GM13977 (cell line): Measurements from ENCODE around the gene FAM118B.

Experiments used
- DNase-seq: peaks from one replicate; pipeline ENCODE4 v3.0.0; 2012; ENCODE audit warnings: low spot score
- CTCF ChIP-seq: IDR thresholded peaks from 2 replicates; pipeline ENCODE4 v1.5.1; 2012; ENCODE audit warnings: mild to moderate bottlenecking, control low read depth; ENCODE audit not compliant: insufficient read depth; ENCODE audit errors: extremely low read depth, missing control alignments
- in situ Hi-C: fragments of 300-500 bp; cut with MboI; formaldehyde crosslinking; loops from one replicate; pipeline ENCODE4 v1.12.0; 2022; ENCODE audit warnings: low sequenced_read_pairs, low pct_unique_long_range_greater_than_20kb, mixed read lengths, inconsistent platforms; ENCODE audit not compliant: unreplicated experiment

Gene FAM118B

GRCh38 chr11:126214841-126215240, 3.3 kb downstream of the FAM118B start:
- in situ Hi-C loops: no loop called here
- TF ChIP-seq CTCF: no peak
- no peak for DNase-seq

- in situ Hi-C loops: no loop called here
- no peak for DNase-seq
- no peak for TF ChIP-seq CTCF
These were observed 5.1 kb downstream of the FAM118B start for GRCh38 chr11:126216526-126217305.

DNA sequence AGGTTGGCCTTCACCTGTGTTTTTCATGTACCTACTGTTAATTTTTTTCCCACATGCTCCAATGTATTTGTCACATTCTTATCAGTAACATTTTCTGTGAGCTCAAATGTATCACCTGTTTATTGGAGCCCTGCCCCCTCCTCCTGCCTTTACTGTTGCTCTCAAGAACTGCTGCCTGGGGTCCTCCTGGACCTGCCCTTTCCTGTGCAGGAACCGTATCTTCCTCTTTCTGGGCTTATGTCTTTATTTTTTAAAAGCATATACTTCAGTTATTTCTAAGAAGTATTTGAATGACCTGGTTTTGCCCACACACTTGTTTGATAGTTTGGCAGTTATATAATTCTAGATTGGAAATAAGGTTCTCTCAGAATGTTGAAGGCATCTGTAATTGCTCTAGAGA, 5.9 kb downstream of the FAM118B start:
- in situ Hi-C loops: no loop called here

GRCh38 chr11:126219547-126219946, 8.0 kb downstream of the FAM118B start:
- no peak for DNase-seq
- in situ Hi-C loops: no loop called here
- no peak for TF ChIP-seq CTCF

More for the DNA sequence above, 5.9 kb downstream of the FAM118B start:
- DNase-seq: no peak
- TF ChIP-seq CTCF: no peak

GRCh38 chr11:126224647-126225294, 13.2 kb downstream of the FAM118B start:
- TF ChIP-seq CTCF: no peak
- DNase-seq: no peak
- in situ Hi-C loops: no loop called here

GRCh38 chr11:126225295-126225665, 13.7 kb downstream of the FAM118B start:
- no peak for TF ChIP-seq CTCF
- in situ Hi-C loops: no loop called here
- DNase-seq: no peak
